ENCODE results near the gene PSMC5.

Gene PSMC5

DNA sequence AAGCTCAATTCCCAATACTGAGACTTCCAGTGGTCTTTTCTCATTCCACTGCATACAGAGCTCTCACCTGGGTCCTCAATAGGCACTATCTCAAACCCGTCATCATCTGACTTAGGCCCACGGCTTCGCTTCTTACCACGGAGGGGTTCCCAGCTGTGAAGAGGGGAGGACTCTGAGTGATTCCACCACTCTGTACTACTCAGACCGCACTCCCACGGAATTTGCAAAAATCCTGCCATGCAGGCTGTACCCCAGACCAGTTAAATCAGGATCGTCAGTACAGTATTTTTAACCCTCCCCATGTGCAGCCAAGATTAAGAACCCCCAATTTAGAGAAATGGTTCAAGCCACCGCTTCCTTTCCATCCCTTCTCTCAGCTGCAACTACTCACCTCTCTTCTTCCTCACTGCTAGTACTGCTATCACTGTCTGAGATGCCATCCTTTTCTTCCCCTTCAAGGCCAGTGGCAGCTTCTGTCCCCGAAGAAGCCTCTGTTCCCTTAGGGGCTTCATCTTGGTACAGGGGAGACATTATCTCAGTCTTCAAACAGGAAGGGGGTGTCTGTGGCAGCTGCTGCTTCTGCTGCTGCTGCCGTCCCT is 6.2 kb upstream of the PSMC5 start:
- DNase-seq (ENCODE audit: low read depth): no peak

DNA sequence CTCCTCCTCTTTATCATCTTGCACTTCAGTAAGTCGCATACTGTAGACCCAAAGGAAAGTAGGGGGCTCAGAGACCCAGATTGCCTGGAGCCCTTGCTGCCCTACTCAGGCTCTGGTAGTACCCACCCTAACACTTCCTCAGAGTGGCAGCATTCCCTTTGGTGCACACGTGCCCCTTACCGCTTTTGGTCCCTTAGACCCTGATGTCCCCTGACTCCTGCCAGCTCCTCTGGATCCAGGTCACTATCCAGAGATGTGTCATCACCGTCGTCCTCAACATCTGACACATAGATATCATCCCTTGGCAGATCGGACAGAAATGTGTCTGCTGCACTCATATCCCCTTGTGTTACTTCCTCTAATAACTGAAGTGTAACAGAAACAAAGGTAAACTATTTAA is 5.4 kb upstream of the PSMC5 start:
- no peak for DNase-seq (ENCODE audit: low read depth)

DNA sequence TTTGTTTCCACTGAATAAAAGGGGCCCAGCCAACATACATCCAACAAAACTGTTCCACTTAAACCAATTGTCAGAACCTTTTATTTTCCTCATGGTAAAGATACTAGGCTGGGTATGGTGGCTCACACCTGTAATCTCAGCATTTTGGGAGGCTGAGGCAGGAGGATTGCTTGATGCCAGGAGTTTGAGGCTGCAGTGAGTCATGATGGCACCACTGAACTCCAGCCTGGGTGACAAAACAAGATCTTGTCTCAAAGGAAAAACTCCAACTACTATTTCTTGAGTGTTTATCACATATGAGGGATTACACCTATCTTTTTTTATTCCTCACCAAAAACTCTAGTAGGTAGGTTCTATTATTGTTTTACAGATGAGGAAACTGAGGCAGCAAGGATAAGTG is 4.7 kb upstream of the PSMC5 start:
- DNase-seq (ENCODE audit: low read depth): no peak

DNA sequence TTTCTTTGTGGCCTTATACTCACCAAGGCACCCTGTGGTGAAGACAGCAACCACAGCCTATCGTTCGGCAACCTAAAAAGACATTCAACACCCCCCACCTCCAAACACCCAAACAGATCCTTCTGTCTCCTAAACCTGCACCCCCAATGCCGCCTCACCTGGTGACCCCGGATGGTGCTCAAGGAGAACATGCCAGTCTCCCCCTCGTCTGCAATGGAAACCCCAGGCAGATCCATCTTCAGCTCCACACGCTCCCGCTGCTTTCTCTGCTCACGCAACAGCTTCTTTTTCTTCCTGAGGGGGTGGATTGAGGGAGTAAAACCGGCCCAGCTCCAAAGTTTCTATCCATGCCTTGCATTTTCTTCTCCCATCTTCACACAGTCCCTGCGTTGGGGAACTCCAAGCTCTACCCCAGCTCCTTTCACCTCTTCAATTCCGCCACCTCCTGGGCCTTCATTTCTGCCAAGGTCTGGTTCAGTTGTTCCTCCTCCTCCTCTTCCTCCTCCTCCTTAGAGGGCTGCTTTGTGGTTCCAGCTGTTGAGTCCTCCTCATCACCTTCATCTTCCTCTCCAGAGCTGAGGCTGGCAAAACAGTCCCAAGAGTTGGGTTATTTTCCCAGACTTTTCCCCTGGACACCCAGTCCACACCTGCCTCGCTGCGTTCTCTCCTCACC is 3.4 kb upstream of the PSMC5 start:
- no peak for DNase-seq (ENCODE audit: low read depth)

DNA sequence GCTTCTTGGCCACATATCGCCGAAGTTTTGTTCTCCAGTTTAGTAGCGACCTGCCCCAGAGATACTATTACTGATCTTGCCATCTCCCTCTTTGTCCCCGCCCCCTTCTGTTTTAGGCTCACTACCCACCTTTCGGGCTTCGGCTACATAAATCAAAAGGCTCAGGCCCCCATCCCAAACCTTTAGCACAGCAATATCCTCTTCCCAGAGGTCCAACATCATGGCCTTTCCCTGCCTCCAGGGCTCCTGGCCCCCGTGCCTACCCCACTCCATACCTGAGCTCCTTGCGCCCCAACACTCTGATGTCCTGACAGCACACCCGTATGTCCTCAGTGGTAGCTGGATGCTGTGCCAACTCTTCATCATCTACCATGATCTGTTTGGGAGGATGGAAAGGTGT is 2.9 kb upstream of the PSMC5 start:
- no peak for DNase-seq (ENCODE audit: low read depth)

DNA sequence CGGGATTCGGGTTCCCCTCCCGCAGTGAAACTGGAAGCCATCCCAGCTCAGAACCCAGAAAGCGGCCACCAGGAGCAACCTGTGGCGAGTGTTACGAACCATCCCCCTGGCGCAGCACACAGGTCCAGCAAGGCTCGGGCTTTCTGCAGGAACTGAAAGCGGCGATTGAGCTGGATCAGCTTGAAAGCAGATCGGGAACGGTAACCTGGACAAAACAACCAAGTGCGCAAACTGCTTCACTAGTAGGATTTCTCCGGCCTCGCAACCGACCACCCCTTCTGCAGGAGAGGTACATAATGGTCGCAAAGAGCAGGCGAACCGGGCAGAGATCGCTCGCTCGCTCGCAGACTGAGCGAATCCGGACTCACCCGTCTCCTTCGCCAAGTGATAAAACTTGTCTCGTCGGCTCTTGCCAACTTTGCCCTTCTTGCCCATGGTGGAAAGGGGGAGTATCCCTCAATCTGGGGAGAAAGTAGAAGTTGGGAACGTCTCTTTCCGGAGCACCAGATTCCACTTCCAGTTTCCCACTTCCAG is 696 bp upstream of the PSMC5 start:
- no peak for DNase-seq (ENCODE audit: low read depth)

DNA sequence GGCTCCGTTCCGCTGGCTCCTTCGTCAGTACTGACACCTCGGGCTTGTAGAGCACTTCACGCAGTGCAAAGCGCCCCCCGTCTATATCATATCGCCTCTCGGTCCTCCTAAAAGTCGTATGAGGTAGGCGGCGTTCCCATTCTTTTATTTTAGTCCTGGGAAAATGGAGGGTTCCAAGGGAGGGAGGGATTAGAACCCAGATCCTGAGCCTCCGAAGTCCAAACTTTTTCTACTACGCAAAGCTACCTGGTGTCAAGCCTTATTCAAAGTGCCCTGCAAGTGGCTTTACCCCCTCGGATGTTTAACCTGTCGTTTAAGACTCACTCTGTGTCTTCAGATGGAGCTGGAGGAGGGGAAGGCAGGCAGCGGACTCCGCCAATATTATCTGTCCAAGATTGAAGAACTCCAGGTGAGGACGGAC is 580 bp downstream of the PSMC5 start:
- DNase-seq (ENCODE audit: low read depth): no peak

DNA sequence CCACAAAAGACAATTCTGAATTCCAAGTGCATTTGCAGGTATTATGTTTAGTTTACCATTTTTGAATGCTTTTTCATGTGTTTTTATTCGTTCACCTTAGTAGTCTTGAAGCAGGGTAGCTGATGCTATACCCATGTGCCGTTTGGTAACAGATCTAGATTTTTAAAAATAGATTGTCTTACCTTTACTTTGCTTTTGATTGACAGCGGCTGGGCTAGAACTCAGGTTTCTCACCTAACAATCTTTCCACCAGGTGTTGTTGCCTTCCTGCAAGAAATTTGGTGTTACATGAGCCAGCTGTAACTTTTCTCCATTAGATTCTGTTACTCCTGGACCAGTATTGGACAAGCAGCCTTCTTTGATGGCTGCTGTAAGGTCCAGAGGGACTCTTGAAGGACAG is 1.7 kb downstream of the PSMC5 start:
- no peak for DNase-seq (ENCODE audit: low read depth)

DNA sequence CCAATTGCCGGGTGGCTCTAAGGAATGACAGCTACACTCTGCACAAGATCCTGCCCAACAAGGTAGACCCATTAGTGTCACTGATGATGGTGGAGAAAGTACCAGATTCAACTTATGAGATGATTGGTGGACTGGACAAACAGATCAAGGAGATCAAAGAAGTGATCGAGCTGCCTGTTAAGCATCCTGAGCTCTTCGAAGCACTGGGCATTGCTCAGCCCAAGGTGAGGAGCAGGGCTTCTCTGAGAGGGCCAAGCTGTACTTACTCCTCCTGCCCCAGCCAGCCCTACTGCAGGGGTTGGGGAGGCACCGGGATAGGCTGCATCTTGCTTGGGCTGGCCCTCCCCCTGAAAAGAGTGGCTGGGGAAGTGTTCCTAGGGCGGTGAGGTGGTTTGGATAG is 3.0 kb downstream of the PSMC5 start:
- no peak for DNase-seq (ENCODE audit: low read depth)

DNA sequence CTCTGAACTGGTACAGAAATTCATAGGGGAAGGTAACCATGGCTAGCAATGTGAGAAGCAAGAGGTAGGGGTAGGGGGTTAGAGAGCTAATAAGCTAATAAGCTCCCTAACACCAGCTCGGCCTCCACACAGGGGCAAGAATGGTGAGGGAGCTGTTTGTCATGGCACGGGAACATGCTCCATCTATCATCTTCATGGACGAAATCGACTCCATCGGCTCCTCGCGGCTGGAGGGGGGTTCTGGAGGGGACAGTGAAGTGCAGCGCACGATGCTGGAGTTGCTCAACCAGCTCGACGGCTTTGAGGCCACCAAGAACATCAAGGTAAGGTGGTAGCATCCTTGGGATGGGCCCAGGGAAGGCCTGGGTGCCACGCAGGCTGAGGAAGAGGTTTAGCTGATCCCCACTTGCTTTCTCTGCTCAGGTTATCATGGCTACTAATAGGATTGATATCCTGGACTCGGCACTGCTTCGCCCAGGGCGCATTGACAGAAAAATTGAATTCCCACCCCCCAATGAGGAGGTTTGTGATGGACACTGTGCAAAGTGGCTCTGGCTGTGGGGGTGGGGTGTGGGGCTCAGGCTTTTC is 3.8 kb downstream of the PSMC5 start:
- no peak for DNase-seq (ENCODE audit: low read depth)

DNA sequence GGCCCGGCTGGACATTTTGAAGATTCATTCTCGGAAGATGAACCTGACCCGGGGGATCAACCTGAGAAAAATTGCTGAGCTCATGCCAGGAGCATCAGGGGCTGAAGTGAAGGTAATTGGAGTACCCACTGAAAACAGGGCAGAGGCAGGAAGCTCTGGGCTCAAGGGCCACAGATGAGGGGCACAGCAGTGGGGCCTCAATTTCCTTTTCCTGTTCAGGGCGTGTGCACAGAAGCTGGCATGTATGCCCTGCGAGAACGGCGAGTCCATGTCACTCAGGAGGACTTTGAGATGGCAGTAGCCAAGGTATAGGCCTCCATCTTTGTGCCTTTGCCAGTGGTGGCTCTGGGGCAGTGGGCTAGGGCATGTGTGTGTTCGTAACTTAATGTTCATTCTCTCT is 4.3 kb downstream of the PSMC5 start:
- no peak for DNase-seq (ENCODE audit: low read depth)

DNA sequence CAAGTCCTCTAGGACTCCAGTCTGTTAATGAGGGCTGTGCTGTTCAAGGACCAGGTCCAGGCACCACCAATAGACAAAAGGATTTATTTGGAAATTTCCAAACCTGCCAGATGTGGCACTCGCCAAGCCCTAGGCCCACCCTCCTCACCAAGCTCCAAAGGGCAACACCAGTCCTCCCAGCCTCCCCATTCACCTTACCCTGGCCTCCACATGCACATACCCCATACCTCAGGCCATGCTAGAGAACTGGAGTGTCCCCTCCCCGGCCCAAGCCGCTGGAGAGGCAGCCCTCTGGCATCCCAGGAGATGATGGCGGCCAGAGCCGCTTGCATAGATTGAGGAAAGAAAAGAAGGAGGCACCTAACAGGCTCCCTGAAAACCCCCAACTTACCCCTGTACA is 4.8 kb downstream of the PSMC5 start:
- DNase-seq (ENCODE audit: low read depth): no peak

DNA sequence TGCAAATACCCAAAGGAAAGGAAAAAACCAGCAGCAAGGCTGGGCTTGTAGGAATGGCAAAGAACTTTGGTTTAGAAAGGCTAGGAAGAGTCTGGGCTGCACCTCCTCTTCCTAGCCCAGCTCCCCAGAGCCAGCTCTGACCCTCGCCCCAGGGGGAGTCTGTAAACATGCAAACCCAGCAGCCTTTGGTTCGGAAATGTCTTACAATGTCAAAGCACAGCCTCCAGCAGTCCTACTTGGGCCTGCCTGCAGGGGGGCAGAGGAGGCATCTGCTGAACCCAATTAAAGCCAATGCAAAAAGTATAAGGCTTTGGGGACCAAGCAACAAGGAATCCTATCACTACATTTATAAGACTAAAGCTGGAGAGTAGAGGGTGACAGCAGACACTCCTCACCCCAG is 5.2 kb downstream of the PSMC5 start:
- DNase-seq (ENCODE audit: low read depth): no peak

DNA sequence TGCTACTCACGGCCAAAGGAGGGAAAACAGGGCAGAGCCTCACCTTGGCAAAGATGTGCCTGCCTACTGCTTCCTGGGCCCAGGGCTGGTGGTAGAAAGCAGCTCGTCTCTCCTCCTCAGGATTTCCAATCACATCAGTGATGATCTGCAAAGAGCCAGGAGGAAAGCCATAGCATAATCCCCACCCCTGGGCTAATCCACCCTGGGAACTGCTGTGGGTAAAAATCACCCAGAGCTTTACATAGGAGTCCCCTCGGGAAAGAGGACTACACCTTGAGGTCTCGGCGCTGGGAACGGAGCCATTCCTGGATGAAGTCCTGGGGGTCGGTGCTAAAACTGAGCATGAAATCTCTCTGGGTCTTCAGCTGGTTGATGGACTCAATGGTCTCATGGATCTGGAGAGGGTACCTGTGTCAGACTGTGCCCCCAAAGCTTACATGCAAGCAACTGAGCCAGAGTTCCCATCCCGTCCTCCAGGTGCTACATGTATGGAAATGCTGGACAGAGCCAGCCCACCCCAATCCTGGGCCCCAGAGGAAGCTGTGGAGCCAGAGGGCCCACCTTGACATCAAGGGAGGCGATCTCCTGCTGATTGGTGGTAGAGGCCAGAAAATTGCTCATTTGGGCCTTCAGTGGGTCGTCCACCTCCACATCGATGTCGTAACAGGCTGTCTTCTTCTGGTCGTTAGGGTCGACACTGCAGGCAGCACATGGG is 6.0 kb downstream of the PSMC5 start:
- no peak for DNase-seq (ENCODE audit: low read depth)

DNA sequence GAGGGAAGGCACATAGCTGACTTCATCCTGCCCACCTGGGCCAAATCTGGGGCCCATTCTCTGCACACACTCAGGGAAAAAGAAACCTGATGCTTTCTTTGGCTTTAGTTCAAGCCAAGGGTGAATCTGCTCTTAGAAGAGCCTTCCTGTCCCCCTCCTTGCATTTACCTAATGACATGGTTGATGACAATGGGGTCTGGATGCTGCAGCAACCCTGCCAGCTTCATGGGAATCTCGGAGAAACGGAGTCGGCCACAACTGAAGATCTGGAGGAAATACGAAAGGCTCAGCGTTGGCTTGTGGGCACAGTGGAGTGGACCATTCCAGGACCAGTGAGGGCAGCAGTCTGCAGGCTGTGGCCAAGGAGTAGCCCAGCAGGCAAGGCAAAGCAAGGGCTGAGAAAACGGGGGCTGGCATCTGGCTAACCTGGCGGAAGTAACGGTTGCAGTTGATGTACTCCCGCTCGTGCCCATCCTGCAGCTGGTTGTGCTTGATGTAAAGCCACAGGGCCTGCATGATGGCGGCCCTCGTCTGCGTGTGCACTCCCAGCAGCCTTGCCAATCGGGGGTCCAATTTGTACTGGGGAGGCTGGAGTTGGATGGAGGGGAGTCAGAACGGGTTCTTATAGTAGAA is 6.6 kb downstream of the PSMC5 start:
- no peak for DNase-seq (ENCODE audit: low read depth)

DNA sequence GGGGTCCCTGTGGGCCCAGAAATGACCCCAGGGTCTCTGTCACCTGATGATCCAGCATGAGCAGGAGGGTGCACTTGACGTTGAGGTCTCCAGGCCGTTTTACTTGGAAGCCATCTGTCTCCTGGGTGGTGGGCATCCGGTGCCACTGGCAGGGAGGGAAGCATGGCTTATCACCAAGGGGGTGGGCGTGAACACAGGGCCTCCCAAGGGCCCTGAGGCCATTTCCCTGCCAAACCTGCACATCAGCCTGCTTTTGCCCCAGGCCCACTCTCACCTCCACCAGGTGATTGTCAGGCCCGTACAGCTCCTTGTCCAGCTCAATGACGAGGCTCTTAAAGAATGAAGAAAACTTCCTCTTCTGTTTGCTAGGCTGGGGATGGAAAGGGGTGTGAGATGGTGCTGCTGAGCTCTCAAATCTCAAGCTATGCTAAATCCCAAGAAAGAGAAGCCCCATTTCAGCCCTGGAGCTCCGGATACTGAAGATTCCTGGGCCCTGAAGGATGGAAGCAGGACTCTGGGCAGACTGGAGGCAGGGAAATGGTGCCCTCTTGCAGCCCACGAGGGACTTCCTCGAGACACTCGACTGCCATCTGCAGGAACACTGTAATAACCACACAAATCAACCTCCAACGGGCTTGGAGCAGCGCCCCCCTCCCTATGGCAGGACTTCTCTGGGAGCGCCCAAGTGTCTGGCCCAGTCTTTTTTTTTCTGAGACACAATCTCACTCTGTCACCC is 7.4 kb downstream of the PSMC5 start:
- DNase-seq (ENCODE audit: low read depth): peak; percentile 60

DNA sequence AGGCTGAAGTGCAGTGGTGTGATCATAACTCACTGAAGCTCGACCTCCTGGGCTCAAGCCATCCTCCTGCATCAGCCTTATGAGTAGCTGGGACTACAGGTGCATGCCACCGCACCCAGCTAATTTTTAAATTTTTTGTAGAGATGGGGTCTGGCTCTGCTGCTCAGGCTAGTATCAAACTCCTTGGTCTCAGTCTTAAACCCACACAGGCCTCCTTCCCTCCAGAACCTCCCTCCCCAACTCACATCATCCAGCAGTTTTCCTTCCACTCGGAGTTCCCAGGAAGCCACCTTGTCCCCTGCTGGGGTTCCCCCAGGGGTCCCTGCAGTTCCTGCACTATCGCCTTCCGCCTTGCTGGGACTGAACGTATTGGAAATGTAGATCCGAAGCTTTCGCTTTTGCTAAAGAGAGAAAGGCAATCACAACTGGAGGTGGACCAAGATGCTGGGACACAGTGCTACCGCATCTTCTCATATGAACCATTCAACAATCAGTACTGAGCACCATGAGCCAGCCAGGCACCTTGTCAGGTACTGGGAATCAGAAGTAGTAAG is 8.0 kb downstream of the PSMC5 start:
- no peak for DNase-seq (ENCODE audit: low read depth)

DNA sequence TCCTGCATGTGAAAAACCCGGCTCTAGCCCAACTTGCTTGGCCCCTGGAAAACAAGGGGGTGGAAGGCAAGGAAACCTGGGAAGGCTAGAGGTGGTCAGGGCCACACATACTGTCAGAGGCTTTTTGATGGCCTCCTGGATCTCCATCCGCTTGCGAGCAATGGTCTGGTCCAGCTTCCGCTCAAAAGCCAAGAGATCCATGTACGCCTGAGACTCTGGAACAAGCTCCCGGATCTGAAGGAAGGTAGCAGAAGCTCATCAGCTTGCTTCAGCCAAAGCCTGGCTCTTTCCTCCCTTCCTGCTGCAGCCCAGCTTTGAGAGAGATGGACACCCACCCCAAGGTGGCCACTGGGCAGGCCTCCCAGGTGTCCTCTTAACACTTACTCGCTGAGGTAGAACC is 9.6 kb downstream of the PSMC5 start:
- DNase-seq (ENCODE audit: low read depth): no peak

DNA sequence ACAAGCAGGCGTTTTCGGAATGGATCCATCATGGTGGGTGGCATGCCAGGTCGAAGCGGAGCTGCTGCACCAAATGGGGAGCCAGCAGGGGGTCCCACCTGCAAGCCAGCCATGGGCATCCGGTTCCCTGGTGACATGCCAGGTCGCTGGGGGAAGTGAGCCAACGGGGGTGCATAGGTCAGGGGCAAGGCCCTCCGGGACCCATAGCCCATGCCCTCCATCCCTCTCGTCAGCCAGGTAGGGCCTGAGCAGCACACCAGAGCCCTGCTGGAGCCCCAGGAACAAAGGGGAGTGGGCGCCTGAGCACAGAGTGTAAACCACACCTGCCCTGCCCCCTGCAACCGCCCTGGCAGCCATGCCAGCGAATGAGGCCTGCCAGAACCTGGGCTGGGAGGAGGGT is 10.2 kb downstream of the PSMC5 start:
- no peak for DNase-seq (ENCODE audit: low read depth)

DNA sequence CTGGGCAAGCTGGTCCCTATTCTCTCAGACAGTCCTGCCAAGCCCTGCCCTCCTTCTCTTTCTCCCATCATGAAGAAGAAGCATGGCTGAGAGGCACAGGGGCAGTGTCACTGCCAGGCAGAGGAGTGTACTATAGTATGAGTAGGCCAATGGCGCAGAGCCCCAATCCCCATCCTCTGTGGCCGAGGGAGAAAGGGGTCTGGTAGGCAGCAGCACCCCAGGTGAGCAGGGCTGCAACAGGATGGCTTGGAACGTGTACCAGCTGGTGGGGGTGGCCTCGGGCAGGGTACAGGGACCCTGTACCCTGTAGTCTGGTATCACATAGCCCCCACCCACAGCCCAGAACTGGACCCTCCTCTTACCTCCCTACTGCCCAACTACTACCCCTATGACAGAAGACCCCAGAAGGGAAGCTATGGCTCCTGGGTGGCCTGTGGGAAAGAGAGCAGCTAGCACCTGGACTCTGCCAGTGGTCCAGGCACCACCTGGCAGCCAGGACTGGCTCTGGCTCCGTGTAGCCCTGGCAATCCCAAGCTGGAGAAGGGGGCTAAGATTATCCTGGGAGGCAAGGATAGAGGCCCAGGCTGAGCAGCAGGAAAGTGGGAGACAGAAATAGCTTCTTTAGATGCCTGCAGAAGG is 10.8 kb downstream of the PSMC5 start:
- no peak for DNase-seq (ENCODE audit: low read depth)

DNA sequence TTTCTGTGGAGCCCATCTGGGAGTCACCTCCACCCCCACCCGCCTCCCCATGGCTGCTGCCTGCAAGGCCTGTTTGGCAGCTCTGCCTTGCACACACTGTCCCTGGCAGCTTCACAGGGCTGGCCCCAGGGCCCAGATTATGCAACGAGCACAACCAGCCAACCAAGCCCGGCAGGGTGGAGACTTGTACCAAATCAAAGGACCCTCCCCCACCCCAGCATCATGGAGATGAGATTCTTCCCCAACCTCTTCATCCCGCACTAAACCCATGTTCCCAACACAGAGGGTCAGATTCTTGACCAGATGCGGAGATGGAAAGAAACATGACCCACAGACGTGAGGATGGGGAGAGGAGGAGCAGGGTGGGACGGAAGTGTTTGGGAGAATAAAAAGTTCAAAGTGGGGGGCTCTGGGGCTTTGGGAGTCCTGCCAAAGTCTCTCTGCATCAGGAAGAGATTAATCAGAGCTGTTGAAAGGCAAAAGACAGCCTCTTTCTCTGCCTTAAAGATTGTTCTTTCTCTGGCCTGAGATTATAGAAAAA is 11.5 kb downstream of the PSMC5 start:
- no peak for DNase-seq (ENCODE audit: low read depth)
